Germinal center (tissue), 1 donor: ENCODE data around the gene WDFY4.

Experiments used
- DNase-seq: peaks from one replicate; pipeline ENCODE4 v3.0.0; 2012; ENCODE audit warnings: mixed read lengths, low spot score

WDFY4 gene

DNA sequence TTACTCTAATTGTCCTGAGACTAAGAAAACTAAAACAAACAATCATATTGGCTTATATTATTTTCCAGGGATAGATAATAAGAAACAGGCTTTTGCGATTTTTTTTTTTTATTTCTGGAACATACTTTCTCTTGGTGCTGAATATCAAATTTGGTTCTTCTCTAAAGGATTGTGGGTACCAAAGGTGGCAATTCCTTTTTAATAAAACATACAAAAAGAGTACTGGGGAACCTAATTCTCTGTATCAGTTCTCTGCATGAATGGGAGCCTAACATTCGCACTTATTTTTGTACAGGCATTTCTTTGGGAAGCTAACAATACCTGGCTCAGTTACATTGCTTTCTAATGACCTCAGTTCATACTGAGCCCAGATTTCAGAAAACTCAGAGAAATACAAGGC, 222.2 kb downstream of the WDFY4 start:
- no peak for DNase-seq

- no peak for DNase-seq
Measured at GRCh38 chr10:48907730-48908129, 223.1 kb downstream of the WDFY4 start.

DNA sequence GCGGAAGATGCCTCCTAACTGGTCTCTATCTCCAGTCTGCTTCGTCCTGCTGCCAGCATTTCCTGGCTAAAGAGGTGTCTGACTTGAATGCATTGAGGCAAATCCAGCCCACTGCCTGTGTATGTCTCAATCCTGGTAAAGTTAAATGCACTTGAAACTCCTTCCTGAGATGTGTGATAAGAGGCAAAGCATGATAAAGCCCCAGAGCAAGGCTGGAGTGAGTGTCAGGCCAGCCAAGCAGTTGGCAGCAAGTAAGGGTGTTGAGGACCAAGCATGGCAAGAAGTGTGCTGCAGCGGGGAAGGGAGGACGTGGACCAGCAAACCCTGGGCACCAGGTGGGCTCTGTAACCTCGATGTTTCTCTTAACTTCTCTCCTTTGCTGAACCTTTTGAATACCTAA, 225.9 kb downstream of the WDFY4 start:
- DNase-seq, result no peak

DNA sequence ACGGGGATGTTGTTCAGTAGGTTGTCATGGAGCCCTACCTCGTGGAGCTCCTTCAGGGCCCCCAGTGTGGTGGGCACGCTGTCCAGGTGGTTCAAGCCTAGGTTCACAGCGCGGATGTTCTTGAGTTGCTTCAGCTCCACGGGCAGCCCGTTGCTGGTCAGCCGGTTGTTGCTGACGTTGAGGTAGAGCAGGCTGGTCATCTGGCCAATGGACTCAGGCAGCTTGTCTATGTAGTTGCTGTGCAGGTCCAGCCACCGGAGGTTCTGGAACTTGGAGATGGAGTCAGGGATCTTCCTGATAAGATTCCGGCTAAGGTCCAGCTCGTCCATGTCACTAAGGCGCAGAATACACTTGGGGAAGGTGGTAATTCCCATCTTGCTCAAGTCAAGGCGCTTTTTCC, 229.0 kb downstream of the WDFY4 start:
- no peak for DNase-seq

GRCh38 chr10:48923748-48924147, 239.1 kb downstream of the WDFY4 start:
- no peak for DNase-seq

GRCh38 chr10:48924988-48925387, 240.3 kb downstream of the WDFY4 start:
- DNase-seq, result no peak

- no peak for DNase-seq
Measured at GRCh38 chr10:48926255-48926654, 241.6 kb downstream of the WDFY4 start.

- DNase-seq, result no peak
Measured at GRCh38 chr10:48926764-48927540, 242.3 kb downstream of the WDFY4 start.

DNA sequence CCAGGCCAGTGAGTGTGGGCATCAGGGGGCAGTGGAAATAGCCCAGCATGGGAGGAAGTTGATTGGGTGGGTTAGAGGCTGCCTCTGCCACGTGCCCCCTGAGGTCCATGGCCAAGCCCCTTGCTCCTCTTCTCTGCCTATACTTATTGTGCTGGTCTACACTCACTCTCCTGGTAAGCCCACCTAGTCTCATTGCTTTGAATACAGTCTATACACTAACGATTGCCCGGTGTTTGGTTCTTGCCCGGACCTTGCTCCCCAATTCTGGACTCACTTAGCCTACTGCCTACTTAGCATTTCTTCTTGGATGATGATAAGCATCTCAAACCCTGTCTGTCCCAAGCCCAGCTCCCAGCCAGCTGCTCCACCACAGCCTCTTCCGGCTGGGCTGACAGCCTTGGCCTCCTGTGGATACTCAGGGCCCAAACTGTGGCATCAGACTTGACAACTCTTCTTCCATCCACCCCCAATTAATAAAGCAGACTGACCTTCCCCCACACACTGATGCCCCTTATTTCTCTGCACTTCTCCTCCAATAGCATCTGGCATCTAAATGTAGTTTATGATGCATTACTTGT, 244.8 kb downstream of the WDFY4 start:
- DNase-seq, result no peak

- DNase-seq, result no peak
Measured at GRCh38 chr10:48931188-48931587, 246.5 kb downstream of the WDFY4 start.

DNA sequence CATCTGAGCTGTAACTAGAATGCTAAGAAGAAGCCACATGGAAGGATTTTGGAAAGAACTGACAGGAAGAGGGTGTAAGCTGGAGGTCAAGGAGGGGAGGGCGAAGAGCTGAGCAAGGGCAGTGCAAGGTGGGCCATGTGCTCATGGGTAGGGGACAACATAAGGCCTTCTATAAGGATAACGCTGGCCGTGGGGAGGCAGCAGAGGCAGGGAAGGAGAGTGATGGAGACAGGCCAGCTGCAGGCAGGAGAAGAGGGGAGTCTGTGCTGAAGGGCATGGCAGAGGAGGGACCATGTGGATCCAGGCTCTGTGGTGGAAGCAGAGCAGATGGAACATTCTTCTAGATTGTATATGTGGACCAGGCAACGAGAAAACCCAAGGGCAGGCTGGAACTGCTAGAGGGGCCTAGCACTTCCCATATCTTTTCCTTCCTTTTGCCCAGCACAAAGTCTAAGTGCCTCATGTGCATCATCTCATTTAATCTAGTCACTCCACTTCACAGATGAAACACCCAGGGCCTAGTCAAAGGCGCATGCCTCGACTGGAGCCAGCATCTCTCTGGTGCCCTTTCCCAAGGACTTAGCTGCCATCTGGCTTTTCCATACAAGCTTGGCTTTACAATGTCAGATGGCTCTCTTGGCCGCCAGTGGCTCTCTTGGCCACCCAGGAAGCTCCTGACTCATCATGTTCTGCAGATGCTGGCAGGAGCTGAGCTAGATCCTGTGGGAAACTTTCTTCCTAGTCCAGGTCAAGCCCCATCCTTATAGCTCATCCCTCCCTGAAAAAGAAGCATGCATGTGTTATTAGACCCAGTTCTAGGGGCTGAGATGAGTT, 248.4 kb downstream of the WDFY4 start:
- DNase-seq, result no peak

GRCh38 chr10:48934672-48935501, 250.2 kb downstream of the WDFY4 start:
- no peak for DNase-seq

- DNase-seq, result no peak
Measured at GRCh38 chr10:48935577-48935976, 250.9 kb downstream of the WDFY4 start.

GRCh38 chr10:48937796-48938195, 253.1 kb downstream of the WDFY4 start:
- DNase-seq, result no peak

- no peak for DNase-seq
Measured at GRCh38 chr10:48938281-48938680, 253.6 kb downstream of the WDFY4 start.

GRCh38 chr10:48938990-48939536, 254.4 kb downstream of the WDFY4 start:
- no peak for DNase-seq

DNA sequence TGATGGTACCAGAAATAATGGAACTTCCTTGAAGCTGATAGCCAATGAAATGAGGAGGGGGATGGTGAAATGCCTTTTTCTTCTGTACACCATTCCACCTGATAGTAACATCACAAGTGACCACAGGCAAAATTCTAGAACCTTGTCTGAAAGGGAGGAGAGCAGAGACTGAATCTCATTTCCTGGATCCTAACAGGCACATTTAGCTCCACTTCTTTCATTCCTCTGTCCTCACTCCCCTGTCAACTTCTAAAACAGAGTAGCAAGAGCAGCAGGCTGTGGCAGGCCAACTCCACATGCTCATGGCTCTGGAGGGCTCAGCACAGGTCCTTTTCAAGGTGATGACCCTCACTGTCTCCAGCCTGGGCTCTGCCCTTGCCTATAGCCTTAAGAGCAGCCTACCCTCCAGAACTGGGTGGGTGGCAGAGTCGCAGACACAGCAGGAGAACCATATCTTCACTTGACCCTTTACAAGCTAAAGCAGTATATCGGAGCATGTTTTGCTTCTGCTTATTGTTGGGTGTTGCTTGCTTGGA, 255.2 kb downstream of the WDFY4 start, which contains the start of gene LRRC18:
Gene LRRC18 (minus strand): TSS at position 51 of the 536 bp plus-strand sequence. CDS start 25,685 bp downstream, outside the sequence.
- no peak for DNase-seq

GRCh38 chr10:48940372-48940771, 255.7 kb downstream of the WDFY4 start:
- DNase-seq, result no peak

DNA sequence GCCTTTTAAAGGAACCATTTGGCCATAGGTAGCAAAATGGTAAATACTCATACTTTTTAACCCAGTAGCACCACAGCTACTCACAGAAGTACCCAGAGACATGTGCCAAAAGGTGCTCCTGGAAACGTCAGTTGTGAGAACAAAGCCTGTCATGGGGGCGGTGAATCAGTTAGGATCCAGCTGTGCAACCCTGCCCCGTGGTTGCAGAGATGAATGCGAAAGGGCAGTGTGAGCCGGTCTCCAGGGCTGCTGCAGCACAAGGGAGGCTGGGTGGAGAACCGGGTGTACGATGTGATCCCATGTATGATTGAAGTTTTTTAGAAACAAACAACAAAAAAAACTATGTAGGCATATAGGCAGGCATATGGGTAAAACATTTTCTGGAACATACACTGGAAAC, 256.3 kb downstream of the WDFY4 start:
- DNase-seq, result no peak

DNA sequence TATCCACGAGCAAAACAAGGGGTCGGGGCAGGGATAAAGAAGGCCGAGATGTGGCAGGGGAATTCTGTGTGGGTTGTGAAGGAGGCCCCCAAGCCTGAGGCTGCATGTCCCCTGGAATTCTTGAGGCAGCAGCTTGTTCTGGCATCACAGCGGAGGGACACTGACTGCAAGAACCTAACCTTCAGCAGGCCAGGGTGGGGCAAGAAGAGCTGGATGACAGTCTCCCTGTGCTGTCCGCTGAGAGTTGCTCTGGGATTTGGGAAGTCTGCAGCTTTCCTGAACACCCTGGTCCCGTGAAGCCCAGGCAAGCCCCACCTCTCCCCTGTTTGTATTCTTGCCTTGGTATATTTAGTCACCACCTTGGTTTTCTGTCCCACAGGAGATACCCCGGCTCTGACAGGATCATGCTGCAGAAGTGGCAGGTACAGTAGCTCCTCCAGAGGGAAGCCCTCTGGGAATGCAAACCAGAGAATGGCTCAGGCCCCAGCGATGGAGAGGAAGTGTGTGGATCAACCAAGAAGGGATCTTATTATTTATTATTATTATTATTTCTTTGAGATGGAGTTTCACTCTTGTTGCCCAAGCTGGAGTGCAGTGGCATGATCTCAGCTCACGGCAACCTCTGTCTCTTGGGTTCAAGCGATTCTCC, 256.9 kb downstream of the WDFY4 start:
- DNase-seq, result no peak

DNA sequence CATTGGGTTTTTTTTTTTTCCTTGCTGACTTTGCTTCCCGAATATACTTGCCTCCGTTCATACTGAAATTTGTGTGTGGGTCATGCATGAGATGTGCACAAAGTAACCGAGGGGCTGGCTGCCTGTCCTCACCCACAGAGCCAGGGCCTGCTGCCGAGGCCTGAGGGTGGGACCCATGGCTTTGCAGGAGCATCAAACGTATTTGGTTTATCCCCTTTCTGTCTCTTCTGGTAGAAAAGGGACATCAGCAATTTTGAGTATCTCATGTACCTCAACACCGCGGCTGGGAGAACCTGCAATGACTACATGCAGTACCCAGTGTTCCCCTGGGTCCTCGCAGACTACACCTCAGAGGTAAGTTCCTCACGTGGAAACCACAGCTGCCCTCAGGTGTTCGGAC, 258.4 kb downstream of the WDFY4 start:
- DNase-seq, result no peak
